Heart left ventricle (tissue), 16 donors: ENCODE measurements around the gene CFAP97D2. TPM values are rescaled to one million over a fixed set of nuclear protein-coding genes. Genes with fewer than 3 reads are reported as not detected.

Experiments used
- ATAC-seq, 4 donors: fragments of 200-7000 bp; cut with Tn5 transposase; one replicate each; pipeline ENCODE4 v1.9.1; 2020 to 2022; ENCODE audit warnings: moderate library complexity in 4 of 4, mild to moderate bottlenecking in 3 of 4, moderate number of reproducible peaks in 1 of 4
- DNase-seq, 5 donors: peaks; one replicate each; pipeline ENCODE4 v3.0.0-alpha.2; 2020
- H3K27ac ChIP-seq, 12 donors: fragments of 200-600 bp; sonication (generic) in 4 of 12; one replicate each; pipeline versions ENCODE4 v1.5.0 to v1.8.0; 2016 to 2022; ENCODE audit warnings: mild to moderate bottlenecking in 2 of 12
- H3K27me3 ChIP-seq, 9 donors: fragments of 200-600 bp; sonication (generic) in 2 of 9; one replicate each; pipeline versions ENCODE4 v1.5.1 to v1.8.0; 2016 to 2022; ENCODE audit warnings: mild to moderate bottlenecking in 3 of 9
- H3K36me3 ChIP-seq, 9 donors: fragments of 200-600 bp; sonication (generic) in 2 of 9; one replicate each; pipeline versions ENCODE4 v1.5.0 to v1.8.0; 2018 to 2022; ENCODE audit warnings: mild to moderate bottlenecking in 2 of 9
- H3K4me1 ChIP-seq, 12 donors: fragments of 200-600 bp; sonication (generic) in 4 of 12; one replicate each; pipeline versions ENCODE4 v1.5.0 to v1.8.0; 2016 to 2022; ENCODE audit warnings: mild to moderate bottlenecking in 3 of 12
- H3K4me3 ChIP-seq, 12 donors: fragments of 200-600 bp; sonication (generic) in 4 of 12; one replicate each; pipeline versions ENCODE4 v1.5.0 to v1.8.0; 2017 to 2022; ENCODE audit warnings: mild to moderate bottlenecking in 9 of 12, moderate library complexity in 4 of 12
- H3K9me3 ChIP-seq, 12 donors: fragments of 200-600 bp; sonication (generic) in 4 of 12; one replicate each; pipeline versions ENCODE4 v1.5.0 to v1.8.0; 2016 to 2022; ENCODE audit warnings: mild to moderate bottlenecking in 1 of 12
- CTCF ChIP-seq, 12 donors: fragments of 200-600 bp; sonication (generic) in 4 of 12; IDR thresholded peaks; one replicate each; pipeline versions ENCODE4 v1.5.0 to v1.8.0; 2018 to 2022; ENCODE audit warnings: antibody characterized with exemption in 12 of 12, mild to moderate bottlenecking in 5 of 12
- POLR2A ChIP-seq, 2 donors: fragments of 450-650 bp; IDR thresholded peaks; one replicate each; pipeline ENCODE4 v1.6.1; 2017; ENCODE audit warnings: antibody characterized with exemption in 2 of 2, mild to moderate bottlenecking in 2 of 2, moderate library complexity in 2 of 2
- WGBS, 4 donors: extraction: QIAGEN DNeasy Blood & Tissue Kit in 2 of 4; methylation state at CpG; one replicate each; pipeline versions ENCODE4 v1.1.5 to v1.1.7; 2013 to 2018; 5-methylcytosine and 5-hydroxymethylcytosine counted together
- intact Hi-C, 10 donors: fragments of 100-400 bp; cut with DNase I; formaldehyde crosslinking; loops; one replicate each; pipeline versions ENCODE4 v1.11.1 to v1.14.2; 2022
- polyA plus RNA-seq, 2 donors: library from polyadenylated mRNA; stranded (reverse); fragments of 200-250 nt; gene quantifications; one replicate each; pipeline ENCODE4 v1.2.3, GENCODE V29; 2013
- total RNA-seq, 9 donors: library from RNA; depleted of rRNA in 2 of 9; stranded (reverse); fragments of >200 nt in 2 of 9; fragmentation: NEBNext Ultra II Directional in 3 of 9; extraction: Animal tissue kit (Norgen Biotek cat#: 25700) in 3 of 9; gene quantifications; one replicate each; pipeline versions ENCODE4 v1.1.0 to v1.2.4, GENCODE V29; 2016 to 2023
- donor health status: ischemic (EF 13 %, LVEDD 7.1; RV severe dilation, severe dysfunction).
- donor health status: healthy with polysubstance abuse.
- donor health status: DM: no; HTN: yes; CAD: no.
- donor health status: DM: no; HTN: no; CAD: no.
- donor health status: ischemic (EF 25% LVEDD 6.9; RV normal size, moderate dysfunction).
- donor health status: ischemic (EF 25% LVEDD 5.7; RV mildly dilated, moderate dysfunction).
- donor health status: healthy.
- donor health status: DM: yes; HTN: yes; CAD: no.
- donor health status: ischemic (EF 35%, LVEDD 5.7; RV mildly dilated, moderate dysfunction).
- donor health status: nonischemic (EF 11% LVEDD 7.7; RV severe dilation, severe dysfunction).
- donor health status: DM: yes; HTN: yes; CAD: no.
- donor health status: PGD.
- donor health status: ischemic (EF 29% LVEDD 5.4; RV normal size, mild dysfunction).
- donor health status: nonischemic (EF 23%, LVEDD 6.1; RV moderate dilation, normal function).

Gene CFAP97D2
- total and polyA plus RNA-seq, 11 donors: not detected

- intact Hi-C loops: no loop called here
- H3K27me3 ChIP-seq: peaks cover 0 to 19% (median 0%) of the 10 kb centered on the region in 9 donors
- no peak overlapping the region for H3K4me3 ChIP-seq
- DNase-seq (no peak), ATAC-seq (no peak)
- H3K9me3 ChIP-seq: no peaks in the 10 kb centered on the region
- peak overlapping the region in 1 of 12 donors; percentile 63 for H3K27ac ChIP-seq
- peaks cover 0 to 38% (median 7%) of the 10 kb centered on the region in 12 donors for H3K4me1 ChIP-seq
- TF ChIP-seq CTCF (IDR thresholded peaks at IDR 0.05) (no peak), POLR2A (IDR thresholded peaks at IDR 0.05) (no peak)
- 83 to 89% (median 88%) methylated on average over 16 of the region's 16 CpGs for WGBS, 4 donors
- H3K36me3 ChIP-seq: no peaks in the 10 kb centered on the region
Observed at GRCh38 chr13:114162533-114162922, 16.5 kb upstream of the CFAP97D2 start.

- Histone ChIP-seq H3K36me3 (no peaks in the 10 kb centered on the region), H3K9me3 (no peaks in the 10 kb centered on the region), H3K27me3 (peaks cover 0 to 19% (median 0%) of the 10 kb centered on the region in 9 donors), H3K27ac (no peak overlapping the region), H3K4me1 (peaks cover 0 to 43% (median 7%) of the 10 kb centered on the region in 12 donors), H3K4me3 (no peak overlapping the region)
- DNase-seq (no peak), ATAC-seq (no peak)
- intact Hi-C loops: no loop called here
- TF ChIP-seq POLR2A (IDR thresholded peaks at IDR 0.05): no peak
- no peak for TF ChIP-seq CTCF (IDR thresholded peaks at IDR 0.05)
- 80 to 94% (median 88%) methylated on average over 13 to 14 of the region's 14 CpGs for WGBS, 4 donors
Observed at GRCh38 chr13:114164053-114164452, 15.0 kb upstream of the CFAP97D2 start.

- TF ChIP-seq POLR2A (IDR thresholded peaks at IDR 0.05) (no peak), CTCF (IDR thresholded peaks at IDR 0.05) (no peak)
- H3K4me1 ChIP-seq: peaks cover 0 to 43% (median 7%) of the 10 kb centered on the region in 12 donors
- H3K9me3 ChIP-seq: no peaks in the 10 kb centered on the region
- intact Hi-C loops: no loop called here
- no peak overlapping the region for H3K4me3 ChIP-seq
- no peaks in the 10 kb centered on the region for H3K36me3 ChIP-seq
- DNase-seq (no peak), ATAC-seq (no peak)
- H3K27me3 ChIP-seq: peaks cover 0 to 19% (median 0%) of the 10 kb centered on the region in 9 donors
- WGBS, 4 donors: 83 to 92% (median 90%) methylated on average over 26 of the region's 26 CpGs
- no peak overlapping the region for H3K27ac ChIP-seq
Observed at GRCh38 chr13:114164681-114165429, 14.2 kb upstream of the CFAP97D2 start.

GRCh38 chr13:114166381-114167131 lies 12.5 kb upstream of the CFAP97D2 start:
- H3K4me3 ChIP-seq: peak overlapping the region in 1 of 12 donors; percentile 1
- DNase-seq: peak in 4 of 5 donors; percentile 43 to 71 (median 54)
- peak overlapping the region in 8 of 12 donors; percentile 29 to 58 (median 41) for H3K27ac ChIP-seq
- no peaks in the 10 kb centered on the region for H3K9me3 ChIP-seq
- ATAC-seq: peak; percentile 81 to 90 (median 84)
- H3K4me1 ChIP-seq: peaks cover 0 to 39% (median 7%) of the 10 kb centered on the region in 12 donors
- H3K36me3 ChIP-seq: no peaks in the 10 kb centered on the region
- no peak for TF ChIP-seq POLR2A (IDR thresholded peaks at IDR 0.05)
- no peak for TF ChIP-seq CTCF (IDR thresholded peaks at IDR 0.05)
- 26 to 44% (median 40%) methylated on average over 12 to 20 of the region's 20 CpGs for WGBS, 4 donors
- H3K27me3 ChIP-seq: peaks cover 0 to 19% (median 0%) of the 10 kb centered on the region in 9 donors
- intact Hi-C loops: no loop called here
